ENCODE data around the gene SLC35A4.
"Not testable (repeated sequence)": the region's sequence is repeated elsewhere in the genome, so short reads cannot be mapped to it uniquely, and the experiment has no call there.

DNA sequence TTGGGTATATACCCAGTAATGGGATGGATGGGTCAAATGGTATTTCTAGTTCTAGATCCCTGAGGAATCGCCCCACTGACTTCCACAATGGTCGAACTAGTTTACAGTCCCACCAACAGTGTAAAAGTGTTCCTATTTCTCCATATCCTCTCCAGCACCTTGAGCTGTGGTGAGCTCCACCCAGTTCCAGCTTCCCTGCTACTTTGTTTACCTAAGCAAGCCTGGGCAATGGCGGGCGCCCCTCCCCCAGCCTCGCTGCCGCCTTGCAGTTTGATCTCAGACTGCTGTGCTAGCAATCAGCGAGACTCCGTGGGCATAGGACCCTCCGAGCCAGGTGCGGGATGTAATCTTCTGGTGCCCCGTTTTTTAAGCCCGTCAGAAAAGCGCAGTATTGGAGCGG lies 28.4 kb downstream of the SLC35A4 start:
- TF ChIP-seq, protein P1, sequence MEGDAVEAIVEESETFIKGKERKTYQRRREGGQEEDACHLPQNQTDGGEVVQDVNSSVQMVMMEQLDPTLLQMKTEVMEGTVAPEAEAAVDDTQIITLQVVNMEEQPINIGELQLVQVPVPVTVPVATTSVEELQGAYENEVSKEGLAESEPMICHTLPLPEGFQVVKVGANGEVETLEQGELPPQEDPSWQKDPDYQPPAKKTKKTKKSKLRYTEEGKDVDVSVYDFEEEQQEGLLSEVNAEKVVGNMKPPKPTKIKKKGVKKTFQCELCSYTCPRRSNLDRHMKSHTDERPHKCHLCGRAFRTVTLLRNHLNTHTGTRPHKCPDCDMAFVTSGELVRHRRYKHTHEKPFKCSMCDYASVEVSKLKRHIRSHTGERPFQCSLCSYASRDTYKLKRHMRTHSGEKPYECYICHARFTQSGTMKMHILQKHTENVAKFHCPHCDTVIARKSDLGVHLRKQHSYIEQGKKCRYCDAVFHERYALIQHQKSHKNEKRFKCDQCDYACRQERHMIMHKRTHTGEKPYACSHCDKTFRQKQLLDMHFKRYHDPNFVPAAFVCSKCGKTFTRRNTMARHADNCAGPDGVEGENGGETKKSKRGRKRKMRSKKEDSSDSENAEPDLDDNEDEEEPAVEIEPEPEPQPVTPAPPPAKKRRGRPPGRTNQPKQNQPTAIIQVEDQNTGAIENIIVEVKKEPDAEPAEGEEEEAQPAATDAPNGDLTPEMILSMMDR (IDR thresholded peaks at IDR 0.05; ENCODE audit: low read length), result not testable (repeated sequence)
- TF ChIP-seq EZH2 (IDR thresholded peaks at IDR 0.05; ENCODE audit: borderline replicate concordance, low read length), result not testable (repeated sequence)
